ENCODE results near the gene CAPG. TPM values are rescaled to one million over a fixed set of nuclear protein-coding genes. Genes with fewer than 3 reads are reported as not detected.

CAPG gene
- polyA plus RNA-seq, 1 donor from 2014 or later, result not detected

GRCh38 chr2:85446296-85447221 is 36.4 kb upstream of the CAPG start:
- H4K20me1 ChIP-seq (ENCODE audit: insufficient read depth), result no peaks in the 10 kb centered on the region
- H3K9me2 ChIP-seq (ENCODE audit: insufficient read depth, low read length), result no peaks in the 10 kb centered on the region
- H3K79me2 ChIP-seq (replicated peaks; ENCODE audit: insufficient read depth, low read length), result no peaks in the 10 kb centered on the region
- H3K4me2 ChIP-seq (ENCODE audit: low read length), result no peak overlapping the region
- no peaks in the 10 kb centered on the region for H3F3A ChIP-seq (ENCODE audit: insufficient read depth, low read length, poor library complexity, severe bottlenecking)
- no peaks in the 10 kb centered on the region for H3K36me3 ChIP-seq (ENCODE audit: insufficient read depth, low read length)
- no peak for TF ChIP-seq RAD21 (conservative IDR thresholded peaks at IDR 0.05)
- TF ChIP-seq TAF1 (IDR thresholded peaks at IDR 0.05; ENCODE audit: low read depth), result no peak
- TF ChIP-seq REST (IDR thresholded peaks at IDR 0.05; ENCODE audit: borderline replicate concordance), result no peak
- TF ChIP-seq POLR2AphosphoS5 (IDR thresholded peaks at IDR 0.05), result no peak
- TF ChIP-seq SMC3 (conservative IDR thresholded peaks at IDR 0.05; ENCODE audit: poor library complexity), result no peak
- TF ChIP-seq EP300 (conservative IDR thresholded peaks at IDR 0.05; ENCODE audit: poor library complexity, severe bottlenecking), result no peak
- TF ChIP-seq EZH2 (IDR thresholded peaks at IDR 0.05; ENCODE audit: borderline replicate concordance, insufficient read depth, low read length, poor library complexity, severe bottlenecking), result no peak
- no peak for TF ChIP-seq CTCF (IDR thresholded peaks at IDR 0.05; ENCODE audit: poor library complexity, severe bottlenecking)
- TF ChIP-seq MXI1 (conservative IDR thresholded peaks at IDR 0.05; ENCODE audit: poor library complexity, severe bottlenecking), result no peak
- H3K27ac ChIP-seq (ENCODE audit: low read length), result no peak overlapping the region
- no peak overlapping the region for H2AFZ ChIP-seq (ENCODE audit: low read depth, low read length)
- H3K9ac ChIP-seq (ENCODE audit: low read length), result no peak overlapping the region
- no peaks in the 10 kb centered on the region for H3K27me3 ChIP-seq (ENCODE audit: insufficient read depth, low read depth, low read length)
- no peak overlapping the region for H3K4me3 ChIP-seq (ENCODE audit: low read length)
- H3K9me3 ChIP-seq (ENCODE audit: low read length), result no peaks in the 10 kb centered on the region

GRCh38 chr2:85445316-85446295 is 35.4 kb upstream of the CAPG start:
- H3K36me3 ChIP-seq (ENCODE audit: insufficient read depth, low read length), result no peaks in the 10 kb centered on the region
- H3K4me3 ChIP-seq (ENCODE audit: low read length), result no peak overlapping the region
- H3F3A ChIP-seq (ENCODE audit: insufficient read depth, low read length, poor library complexity, severe bottlenecking), result no peaks in the 10 kb centered on the region
- H3K79me2 ChIP-seq (replicated peaks; ENCODE audit: insufficient read depth, low read length), result no peaks in the 10 kb centered on the region
- no peak overlapping the region for H3K9ac ChIP-seq (ENCODE audit: low read length)
- no peak overlapping the region for H3K4me2 ChIP-seq (ENCODE audit: low read length)
- no peak overlapping the region for H3K27ac ChIP-seq (ENCODE audit: low read length)
- H3K9me2 ChIP-seq (ENCODE audit: insufficient read depth, low read length), result no peaks in the 10 kb centered on the region
- H3K27me3 ChIP-seq (ENCODE audit: insufficient read depth, low read depth, low read length), result no peaks in the 10 kb centered on the region
- TF ChIP-seq CTCF (IDR thresholded peaks at IDR 0.05; ENCODE audit: poor library complexity, severe bottlenecking) (no peak), EZH2 (IDR thresholded peaks at IDR 0.05; ENCODE audit: borderline replicate concordance, insufficient read depth, low read length, poor library complexity, severe bottlenecking) (no peak), EP300 (conservative IDR thresholded peaks at IDR 0.05; ENCODE audit: poor library complexity, severe bottlenecking) (no peak), MXI1 (conservative IDR thresholded peaks at IDR 0.05; ENCODE audit: poor library complexity, severe bottlenecking) (no peak), REST (IDR thresholded peaks at IDR 0.05; ENCODE audit: borderline replicate concordance) (no peak), POLR2AphosphoS5 (IDR thresholded peaks at IDR 0.05) (no peak), SMC3 (conservative IDR thresholded peaks at IDR 0.05; ENCODE audit: poor library complexity) (no peak), TAF1 (IDR thresholded peaks at IDR 0.05; ENCODE audit: low read depth) (no peak), RAD21 (conservative IDR thresholded peaks at IDR 0.05) (no peak)
- no peaks in the 10 kb centered on the region for H3K9me3 ChIP-seq (ENCODE audit: low read length)
- H4K20me1 ChIP-seq (ENCODE audit: insufficient read depth), result no peaks in the 10 kb centered on the region
- H2AFZ ChIP-seq (ENCODE audit: low read depth, low read length), result no peak overlapping the region
